Endometrial microvascular endothelial cells (primary cell): ENCODE results near the gene CAPS. TPM values are rescaled to one million over a fixed set of nuclear protein-coding genes. Genes with fewer than 3 reads are reported as not detected.

Experiments
- in situ Hi-C: cut with HindIII; loops from 2 replicates; pipeline ENCODE4 v1.10.0; 2017; ENCODE audit warnings: low sequenced_read_pairs, low pct_unique_long_range_greater_than_20kb; ENCODE audit errors: inconsistent ontology term
- total RNA-seq: library from RNA; depleted of rRNA; stranded (reverse); fragments of >200 nt; gene quantifications from one replicate; pipeline ENCODE4 v1.2.3, GENCODE V29; 2015; ENCODE audit errors: inconsistent ontology term

CAPS gene
- total RNA-seq, 1 donor from 2014 or later: 1.9 TPM

DNA sequence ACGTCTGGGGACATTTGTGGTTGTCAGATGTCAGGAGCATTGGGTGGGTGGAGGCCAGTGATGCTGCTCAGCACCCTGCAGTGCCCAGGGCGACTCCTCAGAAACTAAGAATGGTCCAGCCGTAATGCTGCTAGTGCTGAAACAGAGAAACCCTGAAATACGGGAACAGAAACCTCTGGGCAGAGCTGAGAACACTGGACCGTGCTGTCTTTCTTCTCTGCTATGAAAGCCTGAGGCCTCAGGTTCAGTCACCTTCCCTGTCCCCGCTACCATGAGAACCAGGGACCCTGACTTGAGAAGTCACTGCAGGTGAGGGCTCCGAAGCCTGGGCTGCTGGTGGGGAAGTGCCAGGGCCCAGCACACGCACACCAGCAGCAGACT lies 13.4 kb downstream of the CAPS start:
- in situ Hi-C loops: no loop called here

- in situ Hi-C loops: no loop called here
Measured at GRCh38 chr19:5929179-5929578, 15.1 kb downstream of the CAPS start.

DNA sequence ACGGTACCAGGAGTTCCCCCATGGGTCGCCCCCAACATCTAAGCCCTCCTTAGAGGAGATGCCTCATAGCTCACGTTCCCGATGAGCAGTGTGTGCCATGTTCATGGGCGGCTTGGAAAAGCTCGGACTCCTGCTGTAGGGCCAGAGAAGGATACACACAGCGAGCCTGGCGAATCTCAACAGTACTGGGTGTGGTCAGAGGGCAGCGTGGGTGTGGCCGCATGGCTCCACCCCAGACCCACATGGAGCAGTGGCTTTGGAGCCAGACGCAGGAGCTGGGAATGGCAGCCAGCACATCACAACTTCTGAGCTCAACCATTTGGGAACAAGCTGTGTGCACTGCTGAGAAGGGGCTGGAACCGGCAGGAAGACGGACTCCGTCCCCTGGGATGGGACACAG lies 15.6 kb downstream of the CAPS start:
- in situ Hi-C loops: no loop called here

DNA sequence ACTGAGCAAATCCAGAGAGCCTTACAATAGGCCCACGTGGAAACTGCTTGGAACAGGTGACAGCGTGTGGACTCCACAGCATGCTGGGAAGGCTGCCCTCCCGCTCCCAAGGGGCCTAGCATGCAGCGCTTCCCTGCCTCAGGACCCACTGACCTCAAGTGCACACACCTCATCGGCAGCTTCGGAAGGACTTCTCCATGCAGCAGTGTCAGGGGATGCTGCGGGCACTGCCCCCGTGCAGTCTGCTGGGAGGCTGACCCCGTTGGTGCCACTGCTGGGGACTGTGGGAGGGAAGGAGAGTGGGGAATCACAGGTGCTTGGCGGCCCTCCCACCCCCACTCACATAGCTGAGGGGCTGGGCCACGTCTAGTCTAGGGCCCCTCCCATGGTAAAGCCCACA lies 17.2 kb downstream of the CAPS start:
- in situ Hi-C loops: no loop called here

GRCh38 chr19:5932146-5932545 lies 18.1 kb downstream of the CAPS start:
- in situ Hi-C loops: no loop called here

- in situ Hi-C loops: no loop called here
Measured at GRCh38 chr19:5932609-5933262, 18.7 kb downstream of the CAPS start.

- in situ Hi-C loops: no loop called here
Measured at GRCh38 chr19:5933391-5934068, 19.5 kb downstream of the CAPS start.

- in situ Hi-C loops: no loop called here
Measured at GRCh38 chr19:5934069-5934401, 20.0 kb downstream of the CAPS start.

- in situ Hi-C loops: no loop called here
Measured at GRCh38 chr19:5934774-5935472, 20.9 kb downstream of the CAPS start.

- in situ Hi-C loops: no loop called here
Measured at GRCh38 chr19:5935473-5936291, 21.6 kb downstream of the CAPS start.

- in situ Hi-C loops: no loop called here
Measured at GRCh38 chr19:5936292-5936592, 22.2 kb downstream of the CAPS start.

- in situ Hi-C loops: no loop called here
Measured at GRCh38 chr19:5937550-5937949, 23.5 kb downstream of the CAPS start.

- in situ Hi-C loops: no loop called here
Measured at GRCh38 chr19:5940260-5941208, 26.5 kb downstream of the CAPS start.

DNA sequence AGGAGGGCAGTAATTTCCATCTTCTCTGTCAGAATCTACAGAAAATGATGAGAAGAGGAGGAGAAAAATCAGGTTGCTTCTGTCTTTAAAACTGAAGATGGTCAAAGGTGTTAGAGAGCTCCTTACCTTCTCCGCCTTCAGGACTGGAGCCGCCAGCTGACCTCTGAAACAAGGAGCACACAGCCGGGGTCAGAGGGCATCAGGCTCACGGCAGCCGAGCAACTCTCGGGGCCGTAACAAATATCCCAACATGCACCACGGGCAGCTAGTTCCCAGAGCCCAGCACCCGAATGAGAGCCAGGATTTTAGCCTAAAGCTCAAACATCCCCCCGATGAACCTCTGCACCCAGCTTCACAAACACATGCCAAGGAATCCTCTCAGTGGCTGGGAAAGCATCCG lies 27.6 kb downstream of the CAPS start:
- in situ Hi-C loops: no loop called here

- in situ Hi-C loops: no loop called here
Measured at GRCh38 chr19:5943045-5943444, 29.0 kb downstream of the CAPS start.

DNA sequence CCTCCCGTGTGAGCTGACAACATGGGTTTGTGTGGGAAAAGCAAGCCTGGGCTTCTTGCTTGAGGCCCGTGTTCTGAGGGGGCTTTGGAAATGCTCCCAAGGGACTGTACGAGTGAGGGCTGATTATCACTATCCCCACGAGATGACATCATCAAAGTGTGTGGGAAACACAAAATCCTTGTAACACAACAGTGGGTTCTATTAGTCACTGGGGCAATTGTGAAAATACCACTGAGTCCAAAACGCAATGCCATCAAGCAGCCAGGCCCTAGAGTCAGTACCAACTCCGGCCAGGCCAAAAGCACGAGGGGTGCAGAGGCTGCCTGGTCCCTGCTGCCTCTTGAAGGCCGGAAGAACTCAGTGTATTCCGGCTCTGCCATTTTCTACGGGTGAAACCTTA lies 29.6 kb downstream of the CAPS start:
- in situ Hi-C loops: no loop called here

GRCh38 chr19:5947435-5947834 lies 33.4 kb downstream of the CAPS start:
- in situ Hi-C loops: no loop called here

- in situ Hi-C loops: no loop called here
Measured at GRCh38 chr19:5948752-5949564, 34.9 kb downstream of the CAPS start.
